ENCODE data around the gene LRRTM2.

DNA sequence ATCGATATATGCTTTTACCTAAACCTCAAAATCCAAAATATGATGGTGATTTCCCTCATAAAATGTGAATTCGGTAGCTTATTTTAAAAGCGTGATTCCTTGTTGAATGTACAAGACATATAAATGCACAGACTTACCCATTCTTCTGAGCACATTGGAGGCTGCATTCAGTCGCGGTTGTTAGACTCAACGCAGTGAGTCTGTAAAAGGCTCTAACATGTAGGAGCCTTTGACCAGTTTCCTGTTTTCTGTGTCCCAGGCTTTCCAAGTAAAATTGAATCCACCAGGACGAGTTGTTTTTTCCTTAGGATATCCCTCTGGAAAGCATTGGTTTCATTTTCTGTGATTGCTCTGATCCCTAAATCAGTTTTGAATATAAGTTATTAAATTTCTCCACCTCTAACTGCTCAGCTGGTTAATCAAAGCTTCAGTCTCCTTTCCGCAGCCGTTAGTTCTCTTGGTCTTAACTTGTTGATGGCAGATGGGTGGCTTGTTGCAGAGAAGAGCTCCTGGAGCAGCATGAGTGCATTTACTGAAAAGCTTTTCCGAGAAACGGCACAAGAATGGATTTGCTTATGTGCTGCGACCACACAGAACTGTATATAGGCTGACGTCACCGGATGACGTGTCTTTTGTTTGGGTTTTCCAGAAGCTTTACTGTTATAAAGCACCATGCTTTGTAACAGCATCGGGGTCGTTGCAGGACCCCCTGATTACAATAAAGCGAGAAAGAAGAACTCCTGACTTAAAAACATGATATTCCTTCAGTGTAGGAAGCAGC is at the start of gene LRRTM2:
- TF ChIP-seq CTCF (IDR thresholded peaks at IDR 0.05) (no peak), POLR2A (IDR thresholded peaks at IDR 0.05) (no peak)

Measured in prostate gland (tissue), 2 donors.